ENCODE measurements around the gene RPL4. TPM values are rescaled to one million over a fixed set of nuclear protein-coding genes. Genes with fewer than 3 reads are reported as not detected.

RPL4 gene
- total and polyA plus RNA-seq, 4 donors = 323 to 1,638 (median 1,440) TPM

- H3K27me3 ChIP-seq (ENCODE audit: control insufficient read depth in 4 of 4, insufficient read depth in 4 of 4, low read length in 3 of 4) = no peaks in the 10 kb centered on the region
- H3K27ac ChIP-seq (ENCODE audit: low read depth in 1 of 2, low read length in 2 of 2) = no peak overlapping the region
- peaks cover 1 to 13% (median 9%) of the 10 kb centered on the region in 4 donors for H3K4me1 ChIP-seq (ENCODE audit: control insufficient read depth in 4 of 4, insufficient read depth in 4 of 4, low read length in 3 of 4)
- TF ChIP-seq EGR1 (IDR thresholded peaks at IDR 0.05; ENCODE audit: low read depth in 2 of 2) (no peak), JUND (IDR thresholded peaks at IDR 0.05) (no peak), NR2F2 (IDR thresholded peaks at IDR 0.05) (no peak), MAX (IDR thresholded peaks at IDR 0.05) (no peak)
- H3K36me3 ChIP-seq (ENCODE audit: control insufficient read depth in 4 of 4, insufficient read depth in 3 of 4, low read depth in 1 of 4, low read length in 3 of 4) = peaks cover 0 to 2% (median 0%) of the 10 kb centered on the region in 4 donors
- WGBS = 90% methylated on average over 3 of the region's 3 CpGs
- H3K9me3 ChIP-seq (ENCODE audit: control insufficient read depth in 4 of 4, low read length in 3 of 4) = no peaks in the 10 kb centered on the region
- H3K4me3 ChIP-seq (ENCODE audit: low read depth in 1 of 3, low read length in 3 of 3) = no peak overlapping the region
- no peak overlapping the region for H3K9ac ChIP-seq (ENCODE audit: low read depth in 1 of 2, low read length in 2 of 2)
- DNase-seq (ENCODE audit: low spot score) = no peak
Measured at GRCh38 chr15:66456211-66456610, 48.4 kb downstream of the RPL4 start.

GRCh38 chr15:66454143-66454542, 50.5 kb downstream of the RPL4 start:
- no peak for DNase-seq (ENCODE audit: low spot score)
- Histone ChIP-seq H3K9me3 (ENCODE audit: control insufficient read depth in 4 of 4, low read length in 3 of 4) (no peaks in the 10 kb centered on the region), H3K27me3 (ENCODE audit: control insufficient read depth in 4 of 4, insufficient read depth in 4 of 4, low read length in 3 of 4) (no peaks in the 10 kb centered on the region), H3K36me3 (ENCODE audit: control insufficient read depth in 4 of 4, insufficient read depth in 3 of 4, low read depth in 1 of 4, low read length in 3 of 4) (peaks cover 0 to 2% (median 0%) of the 10 kb centered on the region in 4 donors), H3K27ac (ENCODE audit: low read depth in 1 of 2, low read length in 2 of 2) (no peak overlapping the region), H3K4me1 (ENCODE audit: control insufficient read depth in 4 of 4, insufficient read depth in 4 of 4, low read length in 3 of 4) (peaks cover 1 to 13% (median 9%) of the 10 kb centered on the region in 4 donors), H3K4me3 (ENCODE audit: low read depth in 1 of 3, low read length in 3 of 3) (no peak overlapping the region), H3K9ac (ENCODE audit: low read depth in 1 of 2, low read length in 2 of 2) (no peak overlapping the region)
- TF ChIP-seq JUND (IDR thresholded peaks at IDR 0.05) (peak in 1 of 2 donors; percentile 50), CTCF (IDR thresholded peaks at IDR 0.05; ENCODE audit: low read depth, low read length, missing input control) (no peak)
- WGBS = 91% methylated on average over 2 of the region's 2 CpGs

- Histone ChIP-seq H3K4me1 (ENCODE audit: control insufficient read depth in 4 of 4, insufficient read depth in 4 of 4, low read length in 3 of 4) (peaks cover 1 to 13% (median 9%) of the 10 kb centered on the region in 4 donors), H3K9me3 (ENCODE audit: control insufficient read depth in 4 of 4, low read length in 3 of 4) (no peaks in the 10 kb centered on the region), H3K4me3 (ENCODE audit: low read depth in 1 of 3, low read length in 3 of 3) (no peak overlapping the region), H3K27me3 (ENCODE audit: control insufficient read depth in 4 of 4, insufficient read depth in 4 of 4, low read length in 3 of 4) (no peaks in the 10 kb centered on the region), H3K36me3 (ENCODE audit: control insufficient read depth in 4 of 4, insufficient read depth in 3 of 4, low read depth in 1 of 4, low read length in 3 of 4) (peaks cover 0 to 2% (median under 1%) of the 10 kb centered on the region in 4 donors), H3K27ac (ENCODE audit: low read depth in 1 of 2, low read length in 2 of 2) (peak overlapping the region in 1 of 2 donors; percentile 1), H3K9ac (ENCODE audit: low read depth in 1 of 2, low read length in 2 of 2) (no peak overlapping the region)
- WGBS = 67% methylated on average over 1 of the region's 1 CpG
- DNase-seq (ENCODE audit: low spot score) = no peak
- TF ChIP-seq TAF1 (conservative IDR thresholded peaks at IDR 0.05) (no peak), RAD21 (IDR thresholded peaks at IDR 0.05) (peak in 1 of 2 donors; percentile 12), CTCF (IDR thresholded peaks at IDR 0.05; ENCODE audit: low read depth, low read length, missing input control) (no peak), YY1 (IDR thresholded peaks at IDR 0.05) (peak; percentile 21), ZBTB33 (IDR thresholded peaks at IDR 0.05) (no peak), HNF4G (IDR thresholded peaks at IDR 0.05) (no peak), JUND (IDR thresholded peaks at IDR 0.05) (peak; percentile 45 to 53), FOXA2 (IDR thresholded peaks at IDR 0.05) (peak; percentile 26), GABPA (IDR thresholded peaks at IDR 0.05 in 1 of 2, conservative IDR thresholded peaks at IDR 0.05 in 1 of 2) (no peak), RXRA (IDR thresholded peaks at IDR 0.05) (peak; percentile 46 to 69), MAX (IDR thresholded peaks at IDR 0.05) (peak; percentile 37), HNF4A (conservative IDR thresholded peaks at IDR 0.05) (peak; percentile 75 to 77), REST (IDR thresholded peaks at IDR 0.05) (no peak), SP1 (IDR thresholded peaks at IDR 0.05) (peak; percentile 45), FOXA1 (IDR thresholded peaks at IDR 0.05) (peak; percentile 23), EGR1 (IDR thresholded peaks at IDR 0.05; ENCODE audit: low read depth in 2 of 2) (no peak)
Measured at GRCh38 chr15:66452971-66453580, 51.6 kb downstream of the RPL4 start.

Data from liver (tissue), 9 donors.